Activated T-helper 2 cell treated with anti-CD3 and anti-CD28 coated beads, Interferon-gamma antibody, Interleukin-2, Interleukin-4, amounts not matched to agents 10 μg/mL and 5 μg/mL and 100 μg/mL, durations not matched to agents 14 hours and 24 hours and 36 hours (primary cell): ENCODE data around the gene CUTC. TPM values are rescaled to one million over a fixed set of nuclear protein-coding genes. Genes with fewer than 3 reads are reported as not detected.
"Not testable (repeated sequence)": the region's sequence is repeated elsewhere in the genome, so short reads cannot be mapped to it uniquely, and the experiment has no call there.

Source experiments
- DNase-seq: peaks from one replicate; pipeline ENCODE4 v3.0.0; 2021; ENCODE audit warnings: low spot score
- H3K27ac Mint-ChIP-seq: one replicate; pipeline ENCODE4 v1.8.0; 2021; ENCODE audit warnings: mixed read lengths
- H3K27me3 Mint-ChIP-seq: one replicate; pipeline ENCODE4 v1.8.0; 2021; ENCODE audit warnings: low read depth, mixed read lengths
- H3K36me3 Mint-ChIP-seq: one replicate; pipeline ENCODE4 v1.8.0; 2021; ENCODE audit warnings: low read depth, mixed read lengths
- H3K4me1 Mint-ChIP-seq: one replicate; pipeline ENCODE4 v1.8.0; 2021; ENCODE audit warnings: low read depth, mixed read lengths
- H3K4me3 Mint-ChIP-seq: one replicate; pipeline ENCODE4 v1.8.0; 2021; ENCODE audit warnings: low read depth, mild to moderate bottlenecking, moderate library complexity, mixed read lengths
- H3K9me3 Mint-ChIP-seq: one replicate; pipeline ENCODE4 v1.8.0; 2021; ENCODE audit warnings: mixed read lengths
- intact Hi-C: fragments of 100-400 bp; cut with micrococcal nuclease; formaldehyde crosslinking; loops from one replicate; pipeline ENCODE4 v1.15.1; 2023
- total RNA-seq: library from RNA; stranded (reverse); gene quantifications from 2 replicates; pipeline ENCODE4 v1.2.3, GENCODE V29; 2022

The CUTC gene
- total RNA-seq, 1 donor from 2014 or later: 35.5 TPM

GRCh38 chr10:99714446-99714845 is 17.6 kb upstream of the CUTC start:
- no peak overlapping the region for H3K27ac Mint-ChIP-seq
- no peak for DNase-seq
- H3K4me3 Mint-ChIP-seq: no peak overlapping the region
- no peaks in the 10 kb centered on the region for H3K27me3 Mint-ChIP-seq
- intact Hi-C loops: loop anchor here (5.0 kb wide), 1 partner anchor 97 kb away; no protein-coding TSS in a partner anchor
- H3K4me1 Mint-ChIP-seq: peaks cover 12% of the 10 kb centered on the region
- no peaks in the 10 kb centered on the region for H3K9me3 Mint-ChIP-seq
- peaks cover 53% of the 10 kb centered on the region for H3K36me3 Mint-ChIP-seq

- no peaks in the 10 kb centered on the region for H3K27me3 Mint-ChIP-seq
- H3K9me3 Mint-ChIP-seq: no peaks in the 10 kb centered on the region
- H3K4me1 Mint-ChIP-seq: no peaks in the 10 kb centered on the region
- no peak overlapping the region for H3K4me3 Mint-ChIP-seq
- no peak overlapping the region for H3K27ac Mint-ChIP-seq
- peaks cover 74% of the 10 kb centered on the region for H3K36me3 Mint-ChIP-seq
- no peak for DNase-seq
- intact Hi-C loops: no loop called here
Measured at GRCh38 chr10:99720387-99720786, 11.6 kb upstream of the CUTC start.

- H3K9me3 Mint-ChIP-seq: no peaks in the 10 kb centered on the region
- intact Hi-C loops: loop anchor here (5.0 to 10.0 kb wide), 3 partner anchors 277 to 1182 kb away; partner anchors contain the start of genes DNMBP, SEC31B and SLF2
- H3K36me3 Mint-ChIP-seq: peaks cover 43% of the 10 kb centered on the region
- H3K4me3 Mint-ChIP-seq: no peak overlapping the region
- DNase-seq: no peak
- peaks cover 20% of the 10 kb centered on the region for H3K4me1 Mint-ChIP-seq
- no peak overlapping the region for H3K27ac Mint-ChIP-seq
- H3K27me3 Mint-ChIP-seq: no peaks in the 10 kb centered on the region
Measured at GRCh38 chr10:99730026-99730425, 2.0 kb upstream of the CUTC start.

GRCh38 chr10:99731306-99732032 is 565 bp upstream of the CUTC start:
- peak overlapping the region; percentile 99 for H3K27ac Mint-ChIP-seq
- peaks cover 41% of the 10 kb centered on the region for H3K36me3 Mint-ChIP-seq
- peaks cover 24% of the 10 kb centered on the region for H3K4me1 Mint-ChIP-seq
- H3K9me3 Mint-ChIP-seq: no peaks in the 10 kb centered on the region
- intact Hi-C loops: loop anchor here (1.0 to 10.0 kb wide), 6 partner anchors 72 to 1181 kb away; partner anchors contain the start of genes DNMBP, ENTPD7, GOT1 and SEC31B
- DNase-seq: no peak
- peak overlapping the region; percentile 99 for H3K4me3 Mint-ChIP-seq
- no peaks in the 10 kb centered on the region for H3K27me3 Mint-ChIP-seq

- no peaks in the 10 kb centered on the region for H3K27me3 Mint-ChIP-seq
- peaks cover 5% of the 10 kb centered on the region for H3K9me3 Mint-ChIP-seq
- peaks cover 49% of the 10 kb centered on the region for H3K36me3 Mint-ChIP-seq
- DNase-seq: no peak
- intact Hi-C loops: loop anchor here (5.0 to 10.0 kb wide), 3 partner anchors 274 to 1179 kb away; partner anchors contain the start of genes DNMBP, SEC31B and SLF2
- no peak overlapping the region for H3K27ac Mint-ChIP-seq
- H3K4me3 Mint-ChIP-seq: peak overlapping the region; percentile 78
- H3K4me1 Mint-ChIP-seq: peaks cover 25% of the 10 kb centered on the region
Measured at GRCh38 chr10:99733366-99733765, 1.3 kb downstream of the CUTC start.

- not testable (repeated sequence) for H3K27ac Mint-ChIP-seq, DNase-seq, H3K4me3 Mint-ChIP-seq, H3K9me3 Mint-ChIP-seq, H3K27me3 Mint-ChIP-seq
- H3K36me3 Mint-ChIP-seq: peaks cover 51% of the 10 kb centered on the region
- intact Hi-C loops: loop anchor here (5.0 to 10.0 kb wide), 3 partner anchors 273 to 1178 kb away; partner anchors contain the start of genes DNMBP, SEC31B and SLF2
- peaks cover 26% of the 10 kb centered on the region for H3K4me1 Mint-ChIP-seq
Measured at GRCh38 chr10:99734111-99734510, 2.1 kb downstream of the CUTC start.

- no peaks in the 10 kb centered on the region for H3K27me3 Mint-ChIP-seq
- intact Hi-C loops: no loop called here
- H3K27ac Mint-ChIP-seq: no peak overlapping the region
- H3K9me3 Mint-ChIP-seq: peaks cover 28% of the 10 kb centered on the region
- peaks cover 14% of the 10 kb centered on the region for H3K4me1 Mint-ChIP-seq
- no peak overlapping the region for H3K4me3 Mint-ChIP-seq
- peaks cover 88% of the 10 kb centered on the region for H3K36me3 Mint-ChIP-seq
- no peak for DNase-seq
Measured at GRCh38 chr10:99740260-99740659, 8.2 kb downstream of the CUTC start.

GRCh38 chr10:99740933-99741559 is 9.0 kb downstream of the CUTC start:
- intact Hi-C loops: no loop called here
- Mint-ChIP-seq H3K9me3 (peaks cover 28% of the 10 kb centered on the region), H3K27me3 (no peaks in the 10 kb centered on the region), H3K36me3 (peaks cover 90% of the 10 kb centered on the region), H3K4me3 (no peak overlapping the region), H3K27ac (no peak overlapping the region), H3K4me1 (peaks cover 11% of the 10 kb centered on the region)
- no peak for DNase-seq

GRCh38 chr10:99742254-99742653 is 10.2 kb downstream of the CUTC start:
- H3K27ac Mint-ChIP-seq: no peak overlapping the region

GRCh38 chr10:99742701-99743100 is 10.7 kb downstream of the CUTC start:
- Mint-ChIP-seq H3K4me3 (no peak overlapping the region), H3K27me3 (no peaks in the 10 kb centered on the region), H3K27ac (no peak overlapping the region), H3K4me1 (peaks cover 10% of the 10 kb centered on the region), H3K9me3 (peaks cover 24% of the 10 kb centered on the region), H3K36me3 (peaks cover 82% of the 10 kb centered on the region)
- intact Hi-C loops: no loop called here
- no peak for DNase-seq

More at GRCh38 chr10:99742254-99742653, 10.2 kb downstream of the CUTC start:
- H3K4me1 Mint-ChIP-seq: peaks cover 10% of the 10 kb centered on the region
- DNase-seq: no peak
- no peak overlapping the region for H3K4me3 Mint-ChIP-seq
- intact Hi-C loops: no loop called here
- peaks cover 86% of the 10 kb centered on the region for H3K36me3 Mint-ChIP-seq
- peaks cover 26% of the 10 kb centered on the region for H3K9me3 Mint-ChIP-seq
- H3K27me3 Mint-ChIP-seq: no peaks in the 10 kb centered on the region

- intact Hi-C loops: no loop called here
- Mint-ChIP-seq H3K27me3 (no peaks in the 10 kb centered on the region), H3K4me1 (peaks cover 12% of the 10 kb centered on the region), H3K36me3 (peaks cover 85% of the 10 kb centered on the region), H3K9me3 (peaks cover 24% of the 10 kb centered on the region), H3K4me3 (no peak overlapping the region), H3K27ac (peak overlapping the region; percentile 18)
- DNase-seq: no peak
Measured at GRCh38 chr10:99743841-99744240, 11.8 kb downstream of the CUTC start.

GRCh38 chr10:99746166-99746565 is 14.1 kb downstream of the CUTC start:
- Mint-ChIP-seq H3K4me1 (peaks cover 12% of the 10 kb centered on the region), H3K36me3 (peaks cover 78% of the 10 kb centered on the region)
- H3K27ac Mint-ChIP-seq, intact Hi-C loops, H3K4me3 Mint-ChIP-seq, H3K9me3 Mint-ChIP-seq, DNase-seq, H3K27me3 Mint-ChIP-seq: not testable (repeated sequence)
